PC-3 (cell line): Measurements from ENCODE around the gene CSNK1A1.

Source experiments
- CTCF ChIP-seq: fragments of 300-600 bp; sonication (generic); conservative IDR thresholded peaks from 2 replicates; pipeline ENCODE4 v1.5.1; 2017; ENCODE audit warnings: antibody characterized with exemption, low read depth, mild to moderate bottlenecking, low read length
- EZH2 ChIP-seq: fragments of 300-600 bp; sonication (generic); IDR thresholded peaks from one replicate; pipeline ENCODE4 v1.6.1; 2017; ENCODE audit warnings: antibody characterized with exemption, mild to moderate bottlenecking, low read length; ENCODE audit not compliant: unreplicated experiment

GRCh38 chr5:149453618-149454415 lies 97.4 kb downstream of the CSNK1A1 start:
- TF ChIP-seq CTCF = no peak
- no peak for TF ChIP-seq EZH2
